ENCODE results near the gene LYSET.
"Not testable (repeated sequence)": the region's sequence is repeated elsewhere in the genome, so short reads cannot be mapped to it uniquely, and the experiment has no call there.

Gene LYSET

GRCh38 chr14:93184391-93185348, at the start of gene LYSET, which contains the start of gene MOAP1:
Gene LYSET (plus strand): TSS chr14:93185317. CDS start chr14:93185406, 89 bp downstream.
Gene MOAP1 (minus strand): TSS chr14:93184897. CDS start chr14:93184242, 655 bp downstream.
- peak; percentile 90 for DNase-seq (ENCODE audit: low spot score)

GRCh38 chr14:93135399-93135798, 49.7 kb upstream of the LYSET start:
- no peak for DNase-seq (ENCODE audit: low spot score)

- DNase-seq (ENCODE audit: low spot score) = no peak
Measured at GRCh38 chr14:93136009-93136408, 49.1 kb upstream of the LYSET start.

GRCh38 chr14:93136508-93136907, 48.6 kb upstream of the LYSET start:
- not testable (repeated sequence) for DNase-seq (ENCODE audit: low spot score)

GRCh38 chr14:93137864-93138263, 47.3 kb upstream of the LYSET start:
- no peak for DNase-seq (ENCODE audit: low spot score)

GRCh38 chr14:93142854-93143652, 42.1 kb upstream of the LYSET start:
- DNase-seq (ENCODE audit: low spot score) = no peak

GRCh38 chr14:93146119-93146518, 39.0 kb upstream of the LYSET start:
- no peak for DNase-seq (ENCODE audit: low spot score)

- no peak for DNase-seq (ENCODE audit: low spot score)
Measured at GRCh38 chr14:93148979-93149378, 36.1 kb upstream of the LYSET start.

GRCh38 chr14:93150227-93151208, 34.6 kb upstream of the LYSET start:
- DNase-seq (ENCODE audit: low spot score) = no peak

- DNase-seq (ENCODE audit: low spot score) = no peak
Measured at GRCh38 chr14:93153121-93153520, 32.0 kb upstream of the LYSET start.

GRCh38 chr14:93155667-93156066, 29.4 kb upstream of the LYSET start:
- no peak for DNase-seq (ENCODE audit: low spot score)

- no peak for DNase-seq (ENCODE audit: low spot score)
Measured at GRCh38 chr14:93156693-93157369, 28.3 kb upstream of the LYSET start.

- DNase-seq (ENCODE audit: low spot score) = not testable (repeated sequence)
Measured at GRCh38 chr14:93158349-93158748, 26.8 kb upstream of the LYSET start.

GRCh38 chr14:93159625-93160352, 25.3 kb upstream of the LYSET start:
- not testable (repeated sequence) for DNase-seq (ENCODE audit: low spot score)

GRCh38 chr14:93160353-93160801, 24.7 kb upstream of the LYSET start:
- DNase-seq (ENCODE audit: low spot score) = no peak

GRCh38 chr14:93161411-93161940, 23.6 kb upstream of the LYSET start:
- no peak for DNase-seq (ENCODE audit: low spot score)

- no peak for DNase-seq (ENCODE audit: low spot score)
Measured at GRCh38 chr14:93163564-93163963, 21.6 kb upstream of the LYSET start.

GRCh38 chr14:93165271-93166265, 19.5 kb upstream of the LYSET start:
- DNase-seq (ENCODE audit: low spot score) = not testable (repeated sequence)

GRCh38 chr14:93168610-93169009, 16.5 kb upstream of the LYSET start:
- not testable (repeated sequence) for DNase-seq (ENCODE audit: low spot score)

Measured in CD4-positive, alpha-beta T cell treated with Interleukin-15 for 4 hours (primary cell).